Nephron progenitor cell (in vitro differentiated cells): ENCODE results near the gene RAB5IF.

Experiments
- DNase-seq: peaks from one replicate; pipeline ENCODE4 v3.0.0; 2021
- H3K27ac Mint-ChIP-seq: 2 replicates; pipeline ENCODE4 v1.8.0; 2021; ENCODE audit warnings: mild to moderate bottlenecking, moderate library complexity, mixed read lengths
- H3K27me3 Mint-ChIP-seq: 2 replicates; pipeline ENCODE4 v1.8.0; 2021; ENCODE audit warnings: mild to moderate bottlenecking, low read depth, mixed read lengths; ENCODE audit not compliant: poor library complexity
- H3K36me3 Mint-ChIP-seq: 2 replicates; pipeline ENCODE4 v1.8.0; 2021; ENCODE audit warnings: low read depth, mixed read lengths
- H3K4me1 Mint-ChIP-seq: 2 replicates; pipeline ENCODE4 v1.8.0; 2021; ENCODE audit warnings: mixed read lengths
- H3K4me3 Mint-ChIP-seq: 2 replicates; pipeline ENCODE4 v1.8.0; 2021; ENCODE audit warnings: mild to moderate bottlenecking, moderate library complexity, mixed read lengths
- H3K9me3 Mint-ChIP-seq: 2 replicates; pipeline ENCODE4 v1.8.0; 2021; ENCODE audit warnings: mild to moderate bottlenecking, moderate library complexity, mixed read lengths
- CTCF ChIP-seq: fragments of 200-600 bp; sonication (generic); IDR thresholded peaks from 2 replicates; pipeline ENCODE4 v1.5.0; 2021; ENCODE audit warnings: antibody characterized with exemption

The RAB5IF gene

GRCh38 chr20:36591854-36592641 lies 13.5 kb upstream of the RAB5IF start:
- H3K27ac Mint-ChIP-seq, result peak overlapping the region; percentile 72
- no peaks in the 10 kb centered on the region for H3K9me3 Mint-ChIP-seq
- H3K27me3 Mint-ChIP-seq, result peaks cover 4% of the 10 kb centered on the region
- DNase-seq, result no peak
- no peak for TF ChIP-seq CTCF
- H3K4me1 Mint-ChIP-seq, result no peaks in the 10 kb centered on the region
- peaks cover 74% of the 10 kb centered on the region for H3K36me3 Mint-ChIP-seq
- H3K4me3 Mint-ChIP-seq, result no peak overlapping the region

GRCh38 chr20:36593347-36593929 lies 12.1 kb upstream of the RAB5IF start:
- Mint-ChIP-seq H3K9me3 (no peaks in the 10 kb centered on the region), H3K27ac (no peak overlapping the region), H3K4me1 (peaks cover 3% of the 10 kb centered on the region), H3K4me3 (no peak overlapping the region), H3K36me3 (peaks cover 63% of the 10 kb centered on the region), H3K27me3 (peaks cover 8% of the 10 kb centered on the region)
- TF ChIP-seq CTCF, result no peak
- no peak for DNase-seq

DNA sequence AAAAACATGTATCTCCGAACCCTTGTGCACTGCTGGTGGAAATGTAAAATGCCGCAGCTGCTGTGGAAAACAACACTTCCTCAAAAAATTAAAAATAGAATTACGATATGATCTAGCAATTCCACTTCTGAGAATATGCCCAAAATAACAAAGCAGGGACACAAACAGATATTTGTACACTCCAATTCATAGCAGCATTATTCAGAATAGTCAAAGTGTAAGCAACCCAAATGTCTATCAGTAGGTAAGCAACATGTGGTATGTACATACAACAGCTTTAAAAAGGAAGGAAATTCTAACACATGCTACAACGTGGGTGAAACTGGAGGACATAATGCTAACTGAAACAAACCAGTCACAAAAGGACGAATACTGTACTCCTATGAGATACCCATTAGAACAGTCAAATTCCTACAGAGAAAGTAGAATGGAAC lies 5.7 kb upstream of the RAB5IF start:
- H3K9me3 Mint-ChIP-seq, result no peaks in the 10 kb centered on the region
- no peak for TF ChIP-seq CTCF
- H3K27ac Mint-ChIP-seq, result no peak overlapping the region
- no peak for DNase-seq
- peaks cover 9% of the 10 kb centered on the region for H3K27me3 Mint-ChIP-seq
- H3K36me3 Mint-ChIP-seq, result peaks cover 5% of the 10 kb centered on the region
- peaks cover 18% of the 10 kb centered on the region for H3K4me1 Mint-ChIP-seq
- H3K4me3 Mint-ChIP-seq, result no peak overlapping the region

GRCh38 chr20:36601540-36601939 lies 4.0 kb upstream of the RAB5IF start:
- peaks cover 26% of the 10 kb centered on the region for H3K4me1 Mint-ChIP-seq
- H3K9me3 Mint-ChIP-seq, result no peaks in the 10 kb centered on the region
- no peak overlapping the region for H3K4me3 Mint-ChIP-seq
- no peak for TF ChIP-seq CTCF
- peaks cover 9% of the 10 kb centered on the region for H3K27me3 Mint-ChIP-seq
- DNase-seq, result no peak
- H3K27ac Mint-ChIP-seq, result peak overlapping the region; percentile 45
- no peaks in the 10 kb centered on the region for H3K36me3 Mint-ChIP-seq

DNA sequence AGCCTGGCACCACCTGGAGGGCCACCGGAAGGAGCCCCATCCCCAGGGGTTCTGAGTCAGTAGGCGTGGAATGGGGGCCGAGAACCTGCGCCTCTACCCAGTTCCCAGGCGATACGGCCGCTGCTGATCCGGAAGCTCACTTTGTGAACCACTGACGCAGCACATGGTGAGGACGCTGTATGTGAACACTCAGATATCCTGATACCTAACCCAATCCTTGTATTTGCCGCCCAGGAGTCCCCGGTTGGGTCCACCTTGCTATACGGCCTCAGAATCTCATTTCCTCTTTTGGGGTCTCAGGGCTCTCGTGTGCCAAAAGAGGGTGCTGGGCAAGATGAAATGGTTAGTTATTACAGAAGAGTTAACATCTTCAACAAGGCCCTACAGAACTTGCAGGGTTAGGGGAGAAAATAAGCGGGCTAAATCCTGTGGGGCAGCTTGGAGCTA lies 604 bp upstream of the RAB5IF start:
- H3K4me1 Mint-ChIP-seq, result peaks cover 28% of the 10 kb centered on the region
- peak overlapping the region; percentile 59 for H3K27ac Mint-ChIP-seq
- peak; percentile 20 for DNase-seq
- H3K9me3 Mint-ChIP-seq, result no peaks in the 10 kb centered on the region
- H3K27me3 Mint-ChIP-seq, result peaks cover 13% of the 10 kb centered on the region
- peaks cover 20% of the 10 kb centered on the region for H3K36me3 Mint-ChIP-seq
- H3K4me3 Mint-ChIP-seq, result peak overlapping the region; percentile 99
- no peak for TF ChIP-seq CTCF
